HG02798 (cell line): ENCODE results near the gene PPIE.

Experiments used
- ATAC-seq: cut with Tn5 transposase; IDR thresholded peaks from one replicate; pipeline ENCODE4 v1.9.1; 2021; ENCODE audit warnings: mild to moderate bottlenecking; ENCODE audit not compliant: unreplicated experiment, poor library complexity

The PPIE gene

GRCh38 chr1:39720094-39720999 lies 18.3 kb upstream of the PPIE start:
- ATAC-seq, result no peak

GRCh38 chr1:39721664-39722063 lies 17.0 kb upstream of the PPIE start:
- no peak for ATAC-seq

GRCh38 chr1:39722495-39722894 lies 16.2 kb upstream of the PPIE start:
- no peak for ATAC-seq

GRCh38 chr1:39726600-39726999 lies 12.1 kb upstream of the PPIE start:
- no peak for ATAC-seq

DNA sequence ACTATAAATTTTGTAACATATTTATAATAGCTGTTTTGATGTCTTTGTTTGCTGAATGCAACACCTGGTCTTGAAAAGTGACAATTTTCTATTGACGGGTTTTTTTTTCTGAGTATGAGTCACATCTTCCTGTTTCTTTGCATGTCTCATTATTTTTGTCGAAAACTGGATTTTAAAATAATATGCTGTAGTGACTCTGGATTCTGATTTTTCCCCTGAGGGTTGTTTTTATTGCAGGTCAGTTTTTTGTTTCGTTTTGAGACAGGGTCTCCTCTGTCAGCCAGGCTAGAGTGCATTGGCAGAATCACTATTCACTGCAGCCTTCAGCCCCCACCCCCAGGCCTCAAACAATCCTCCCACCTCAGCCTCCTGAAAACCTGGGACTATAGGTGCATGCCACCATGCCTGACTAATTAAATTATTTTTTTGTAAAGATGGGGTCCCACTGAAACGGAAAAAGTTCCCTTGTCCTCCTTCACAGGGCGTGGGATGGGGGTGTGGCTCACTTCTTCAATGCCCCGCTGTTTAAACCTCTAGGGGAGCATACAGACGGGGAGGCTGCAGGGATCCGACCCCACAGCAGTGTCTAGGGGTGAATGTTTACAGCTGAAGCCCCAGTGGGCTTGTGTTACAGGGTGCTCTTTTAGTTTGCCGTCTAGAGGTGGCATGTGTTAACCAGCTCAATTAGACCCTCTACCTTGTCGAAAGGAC lies 11.3 kb upstream of the PPIE start:
- ATAC-seq, result no peak

GRCh38 chr1:39727932-39728317 lies 10.8 kb upstream of the PPIE start:
- ATAC-seq, result no peak

DNA sequence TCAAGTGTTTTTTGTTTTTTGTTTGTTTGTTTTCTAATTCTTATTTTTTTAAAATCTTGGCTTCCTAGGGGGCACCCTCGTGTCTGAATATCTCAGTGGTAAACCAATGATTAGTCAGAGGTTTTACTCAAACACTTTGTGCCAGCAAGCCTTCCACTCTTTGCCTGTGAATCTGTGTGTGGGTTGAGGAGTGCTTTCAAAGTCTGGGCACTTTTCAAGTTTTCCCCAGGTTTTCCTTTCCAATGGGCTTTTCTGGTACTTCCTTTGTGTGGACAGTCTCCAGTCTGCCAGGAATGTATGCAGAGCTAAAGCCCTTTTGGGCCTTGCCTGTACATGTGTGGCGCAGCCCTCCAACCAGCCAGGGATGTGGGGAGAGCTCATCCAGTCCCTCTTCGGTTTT lies 9.7 kb upstream of the PPIE start:
- ATAC-seq, result no peak

GRCh38 chr1:39729842-39730241 lies 8.8 kb upstream of the PPIE start:
- ATAC-seq, result no peak

DNA sequence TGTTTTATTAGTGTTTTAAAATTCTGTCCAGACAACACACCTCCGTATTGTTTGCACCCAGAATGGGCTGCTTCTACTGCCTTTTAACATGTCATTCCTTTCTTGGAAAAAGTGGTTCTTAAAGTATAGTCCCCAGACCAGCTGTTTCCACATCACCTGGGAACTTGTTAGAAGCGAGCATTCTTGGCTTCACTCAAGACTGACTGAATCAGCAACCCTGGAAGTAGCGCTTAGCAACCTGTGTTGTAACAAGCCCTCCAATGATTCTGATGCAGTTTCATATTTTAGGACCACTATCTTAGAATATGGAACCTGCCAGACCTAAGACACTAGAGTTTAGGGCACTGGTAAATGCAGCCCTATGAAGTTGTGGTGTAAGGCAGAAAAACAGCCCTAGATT lies 6.0 kb upstream of the PPIE start:
- ATAC-seq, result no peak

- ATAC-seq, result no peak
Observed at GRCh38 chr1:39733161-39733560, 5.5 kb upstream of the PPIE start.

DNA sequence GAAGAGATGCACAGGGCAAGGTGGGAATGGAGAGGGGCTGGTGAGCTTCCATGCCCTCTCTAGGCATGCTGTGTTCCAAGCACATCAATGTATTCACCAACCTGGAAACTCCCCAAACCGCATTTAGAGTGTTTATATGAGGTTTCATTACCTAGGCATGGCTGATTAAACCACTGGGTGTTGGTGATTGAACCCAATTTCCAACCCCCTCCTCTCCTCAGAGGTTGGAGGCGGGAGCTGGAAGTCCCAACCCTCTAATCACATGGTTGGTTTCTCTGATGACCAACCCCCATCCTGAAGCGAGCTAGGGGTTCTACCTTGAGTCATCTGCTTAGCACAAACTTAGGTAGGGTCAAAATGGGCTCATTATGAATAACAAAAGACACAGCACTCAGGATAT lies 3.0 kb upstream of the PPIE start:
- ATAC-seq, result no peak

- ATAC-seq, result no peak
Observed at GRCh38 chr1:39737546-39738169, 1.0 kb upstream of the PPIE start.

DNA sequence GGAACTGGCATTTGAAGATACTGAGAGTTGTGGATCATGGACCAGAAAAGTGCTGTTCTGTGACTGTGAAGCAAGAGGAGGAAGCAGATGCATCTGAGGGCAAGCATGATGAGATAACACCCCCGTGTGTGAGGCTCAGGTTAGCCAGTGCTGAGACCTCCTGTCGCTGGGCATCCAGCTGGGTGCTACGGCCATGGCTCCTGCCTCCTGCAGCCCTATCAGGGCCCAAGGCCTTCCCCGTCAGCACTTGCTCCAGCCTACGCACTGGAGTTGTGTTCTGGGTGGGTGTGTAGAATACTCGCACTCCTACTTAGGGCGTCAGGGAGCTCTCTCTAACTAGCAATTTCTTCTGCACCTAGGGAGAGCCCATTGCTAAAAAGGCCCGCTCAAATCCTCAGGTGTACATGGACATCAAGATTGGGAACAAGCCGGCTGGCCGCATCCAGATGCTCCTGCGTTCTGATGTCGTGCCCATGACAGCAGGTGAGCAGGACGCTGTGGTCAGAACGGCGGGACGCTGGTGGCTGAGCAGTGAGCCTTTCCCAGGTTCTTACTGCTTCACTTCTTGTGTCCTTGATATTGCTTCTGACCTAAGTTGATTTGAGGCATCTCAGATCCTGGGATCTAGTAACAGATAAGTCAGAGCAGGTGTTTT lies 6.5 kb downstream of the PPIE start:
- no peak for ATAC-seq

GRCh38 chr1:39751595-39751994 lies 12.9 kb downstream of the PPIE start:
- no peak for ATAC-seq

GRCh38 chr1:39752703-39753102 lies 14.0 kb downstream of the PPIE start:
- ATAC-seq, result no peak

DNA sequence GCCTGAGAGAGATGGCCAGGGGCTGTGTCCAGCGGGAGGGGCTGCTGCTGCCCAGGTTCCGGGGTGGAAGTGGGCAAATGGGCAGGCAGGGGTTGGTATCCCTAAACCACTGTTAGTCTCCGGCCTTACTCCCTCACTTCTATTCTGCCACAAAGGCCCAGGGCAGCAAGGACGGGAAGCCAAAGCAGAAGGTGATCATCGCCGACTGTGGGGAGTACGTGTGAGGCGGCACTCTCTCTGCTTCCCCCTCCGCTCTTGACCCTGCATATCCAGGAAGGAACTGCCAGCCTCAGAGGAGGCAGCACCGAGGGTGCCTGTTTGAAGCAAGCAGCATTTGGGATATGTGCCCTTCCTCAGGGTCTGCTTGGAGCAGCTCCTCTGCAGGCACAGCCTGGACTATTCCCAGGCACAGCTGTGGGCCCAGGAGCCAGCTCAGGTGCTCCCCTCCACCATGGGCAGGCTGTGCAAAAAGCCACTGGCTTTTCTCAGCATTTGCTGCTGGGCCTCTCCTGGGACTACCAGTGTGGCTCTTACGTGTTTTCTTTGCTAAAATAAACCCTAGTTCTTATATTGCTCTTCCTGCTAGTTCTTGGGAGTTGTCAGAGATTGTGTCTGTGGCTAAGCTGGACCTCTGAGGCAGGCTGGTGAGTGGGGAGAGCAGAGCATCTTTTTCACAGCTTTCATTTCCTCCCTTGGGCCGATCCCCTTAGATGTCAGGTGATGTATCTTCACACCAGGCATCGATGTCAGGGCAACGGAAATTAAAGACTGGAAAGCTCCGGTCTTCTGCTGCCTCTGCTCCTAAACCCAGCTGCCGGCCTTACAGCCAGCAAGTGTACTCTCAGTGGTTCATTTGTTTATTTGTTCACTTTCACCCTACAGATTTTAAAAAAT lies 14.7 kb downstream of the PPIE start:
- no peak for ATAC-seq

GRCh38 chr1:39754026-39754570 lies 15.4 kb downstream of the PPIE start:
- ATAC-seq, result no peak

DNA sequence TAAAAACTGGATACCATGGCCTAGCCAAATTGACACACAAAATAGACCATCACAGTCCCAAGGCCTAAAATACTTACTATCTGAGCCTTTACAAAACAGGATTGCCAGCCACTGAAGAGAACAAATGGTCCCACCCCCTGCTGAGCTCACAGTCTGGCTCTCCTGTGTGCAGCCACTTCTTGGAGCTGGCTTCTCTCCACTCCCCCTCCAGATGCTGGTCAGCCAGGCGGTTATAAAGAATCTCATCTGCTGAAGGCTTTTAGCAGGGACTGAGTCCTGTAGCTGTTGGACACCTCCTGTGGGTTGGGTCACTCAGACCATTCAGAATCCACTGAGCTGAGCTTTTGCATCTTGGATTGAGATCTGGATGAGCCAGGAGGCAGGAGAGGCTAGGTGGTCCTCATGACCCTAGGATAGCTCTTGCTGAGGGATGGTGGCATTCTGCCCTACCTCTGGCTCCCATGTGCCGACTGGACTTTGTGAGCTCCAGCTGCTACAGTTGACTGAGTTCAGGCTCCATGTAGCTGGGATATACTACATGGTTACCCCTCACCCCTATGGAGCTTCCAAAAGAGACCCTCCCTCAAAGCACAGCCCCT lies 16.3 kb downstream of the PPIE start:
- no peak for ATAC-seq

GRCh38 chr1:39755965-39756659 lies 17.4 kb downstream of the PPIE start:
- ATAC-seq, result no peak
